ENCODE measurements around the gene EVA1B. TPM values are rescaled to one million over a fixed set of nuclear protein-coding genes. Genes with fewer than 3 reads are reported as not detected.

The EVA1B gene
- total RNA-seq, 4 donors from 2014 or later = 20.9 to 122 (median 62.4) TPM

DNA sequence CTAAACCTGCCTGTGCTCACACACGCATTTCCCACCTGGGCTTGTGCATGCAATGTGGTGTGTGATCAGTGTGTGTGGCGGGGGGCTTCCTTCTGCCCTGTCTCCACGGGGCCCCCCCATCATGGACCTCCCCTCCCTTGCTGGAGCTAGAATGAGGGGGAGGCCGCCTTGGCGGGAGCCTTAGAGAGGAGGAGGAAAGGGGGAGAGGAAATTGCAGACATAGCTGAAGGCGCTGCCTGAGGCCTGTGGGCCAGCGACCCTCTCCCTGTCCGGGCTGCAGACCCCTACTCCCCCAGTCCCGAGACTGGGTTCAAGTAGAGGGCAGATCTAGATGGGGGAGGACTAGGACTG, 883 bp upstream of the EVA1B start:
- peaks cover 8 to 12% of the 10 kb centered on the region in 2 donors for H3K4me1 ChIP-seq
- H3K9me3 ChIP-seq = no peaks in the 10 kb centered on the region
- peak; percentile 39 to 47 for DNase-seq
- TF ChIP-seq, protein P1, sequence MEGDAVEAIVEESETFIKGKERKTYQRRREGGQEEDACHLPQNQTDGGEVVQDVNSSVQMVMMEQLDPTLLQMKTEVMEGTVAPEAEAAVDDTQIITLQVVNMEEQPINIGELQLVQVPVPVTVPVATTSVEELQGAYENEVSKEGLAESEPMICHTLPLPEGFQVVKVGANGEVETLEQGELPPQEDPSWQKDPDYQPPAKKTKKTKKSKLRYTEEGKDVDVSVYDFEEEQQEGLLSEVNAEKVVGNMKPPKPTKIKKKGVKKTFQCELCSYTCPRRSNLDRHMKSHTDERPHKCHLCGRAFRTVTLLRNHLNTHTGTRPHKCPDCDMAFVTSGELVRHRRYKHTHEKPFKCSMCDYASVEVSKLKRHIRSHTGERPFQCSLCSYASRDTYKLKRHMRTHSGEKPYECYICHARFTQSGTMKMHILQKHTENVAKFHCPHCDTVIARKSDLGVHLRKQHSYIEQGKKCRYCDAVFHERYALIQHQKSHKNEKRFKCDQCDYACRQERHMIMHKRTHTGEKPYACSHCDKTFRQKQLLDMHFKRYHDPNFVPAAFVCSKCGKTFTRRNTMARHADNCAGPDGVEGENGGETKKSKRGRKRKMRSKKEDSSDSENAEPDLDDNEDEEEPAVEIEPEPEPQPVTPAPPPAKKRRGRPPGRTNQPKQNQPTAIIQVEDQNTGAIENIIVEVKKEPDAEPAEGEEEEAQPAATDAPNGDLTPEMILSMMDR (IDR thresholded peaks at IDR 0.05) = no peak
- no peak for TF ChIP-seq POLR2A (IDR thresholded peaks at IDR 0.05)
- H3K27me3 ChIP-seq = no peaks in the 10 kb centered on the region
- no peaks in the 10 kb centered on the region for H3K36me3 ChIP-seq
- intact Hi-C loops (cut with DNase I; ENCODE audit: low total_unique reads) = no loop called here
- H3K4me3 ChIP-seq = peak overlapping the region; percentile 68 to 72
- H3K27ac ChIP-seq = peak overlapping the region; percentile 94 to 97

DNA sequence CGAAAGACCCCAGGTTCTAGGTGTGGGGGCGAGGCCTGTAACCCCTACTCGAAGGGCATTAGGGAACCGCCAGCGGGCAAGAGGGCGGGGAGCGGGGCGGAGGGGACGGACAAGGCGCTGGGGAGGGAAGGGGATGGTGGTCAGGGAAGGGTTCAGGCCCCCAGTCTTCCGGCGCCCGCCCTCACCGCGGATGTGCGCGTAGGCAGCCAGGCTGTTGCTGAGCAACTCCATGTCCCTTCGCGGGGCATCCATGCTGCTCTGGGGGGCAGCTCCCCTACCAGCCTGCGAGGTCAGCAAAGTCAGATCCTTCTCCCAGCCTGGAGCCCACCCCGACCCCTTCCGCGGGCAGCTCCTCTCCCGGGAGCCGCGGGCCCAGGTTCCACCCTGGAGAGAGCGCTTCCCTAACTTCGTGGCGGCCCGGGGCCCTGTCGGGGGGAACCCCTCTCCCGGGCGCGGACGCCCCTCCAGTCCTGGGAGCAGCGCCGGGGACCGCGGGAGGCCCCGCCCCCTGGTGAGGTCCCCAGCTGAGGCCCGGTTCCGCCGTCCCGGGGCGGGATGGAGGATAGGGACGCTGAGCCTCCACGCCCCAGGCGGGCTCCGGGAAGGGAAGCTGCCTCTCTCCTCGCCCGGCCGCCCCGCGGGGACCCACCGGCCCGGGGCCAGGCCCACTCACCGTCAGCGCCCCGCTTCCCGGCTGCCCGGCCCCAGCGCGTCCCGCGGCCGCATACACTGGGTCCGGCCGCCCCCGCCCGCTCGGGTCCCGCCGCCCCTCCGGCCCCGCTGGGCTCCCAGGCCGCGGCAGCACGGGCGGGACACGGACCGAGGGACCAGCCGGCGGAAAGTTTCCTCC, 434 bp downstream of the EVA1B start:
- Histone ChIP-seq H3K27me3 (no peaks in the 10 kb centered on the region), H3K4me1 (peaks cover 8 to 12% of the 10 kb centered on the region in 2 donors), H3K36me3 (no peaks in the 10 kb centered on the region), H3K9me3 (no peaks in the 10 kb centered on the region), H3K4me3 (peak overlapping the region; percentile 68 to 72), H3K27ac (peak overlapping the region; percentile 94 to 97)
- TF ChIP-seq, protein P1 (IDR thresholded peaks at IDR 0.05) = no peak
- TF ChIP-seq POLR2A (IDR thresholded peaks at IDR 0.05) = peak in 1 of 2 donors; percentile 60
- DNase-seq = peak; percentile 63 to 67
- intact Hi-C loops (cut with DNase I; ENCODE audit: low total_unique reads) = no loop called here

DNA sequence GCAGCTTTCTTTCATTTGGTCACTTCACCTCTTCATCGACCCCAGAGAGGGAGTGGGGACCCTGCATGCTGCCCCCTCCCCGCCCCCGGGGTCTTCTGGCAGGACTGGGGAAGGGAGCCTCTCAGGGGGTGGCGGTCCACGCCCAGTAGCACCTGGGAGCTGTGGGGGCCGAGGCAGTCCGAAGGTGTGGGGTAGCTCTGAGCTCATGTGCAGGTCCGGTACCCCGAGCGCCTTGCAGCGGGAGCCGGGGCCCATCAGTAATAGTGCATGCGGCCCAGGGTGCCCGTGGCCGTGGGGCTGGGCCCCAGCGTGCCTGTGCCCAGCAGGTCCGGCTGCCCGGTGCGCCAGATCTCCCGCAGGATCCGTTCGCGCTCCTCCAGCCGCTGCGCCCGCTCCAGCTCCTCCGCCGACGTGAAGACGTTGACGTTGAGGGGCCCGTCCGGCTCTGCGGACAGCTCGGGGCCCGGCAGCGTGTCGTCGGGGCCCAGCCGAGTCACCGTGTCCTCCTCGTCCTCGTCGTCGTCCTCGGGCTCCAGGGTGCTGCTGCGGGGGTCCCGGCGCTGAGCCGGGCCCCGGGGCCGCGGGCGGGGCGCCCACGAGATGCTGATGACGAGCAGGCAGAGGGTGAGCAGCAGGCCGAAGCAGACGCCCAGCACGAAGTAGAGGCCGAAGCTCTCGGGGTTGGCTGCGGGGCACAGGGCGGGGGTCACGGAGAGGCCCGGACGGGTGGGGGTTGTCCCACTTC, 1.2 kb downstream of the EVA1B start:
- intact Hi-C loops (cut with DNase I; ENCODE audit: low total_unique reads) = no loop called here
- peak overlapping the region; percentile 94 to 97 for H3K27ac ChIP-seq
- DNase-seq = peak; percentile 34 to 35

DNA sequence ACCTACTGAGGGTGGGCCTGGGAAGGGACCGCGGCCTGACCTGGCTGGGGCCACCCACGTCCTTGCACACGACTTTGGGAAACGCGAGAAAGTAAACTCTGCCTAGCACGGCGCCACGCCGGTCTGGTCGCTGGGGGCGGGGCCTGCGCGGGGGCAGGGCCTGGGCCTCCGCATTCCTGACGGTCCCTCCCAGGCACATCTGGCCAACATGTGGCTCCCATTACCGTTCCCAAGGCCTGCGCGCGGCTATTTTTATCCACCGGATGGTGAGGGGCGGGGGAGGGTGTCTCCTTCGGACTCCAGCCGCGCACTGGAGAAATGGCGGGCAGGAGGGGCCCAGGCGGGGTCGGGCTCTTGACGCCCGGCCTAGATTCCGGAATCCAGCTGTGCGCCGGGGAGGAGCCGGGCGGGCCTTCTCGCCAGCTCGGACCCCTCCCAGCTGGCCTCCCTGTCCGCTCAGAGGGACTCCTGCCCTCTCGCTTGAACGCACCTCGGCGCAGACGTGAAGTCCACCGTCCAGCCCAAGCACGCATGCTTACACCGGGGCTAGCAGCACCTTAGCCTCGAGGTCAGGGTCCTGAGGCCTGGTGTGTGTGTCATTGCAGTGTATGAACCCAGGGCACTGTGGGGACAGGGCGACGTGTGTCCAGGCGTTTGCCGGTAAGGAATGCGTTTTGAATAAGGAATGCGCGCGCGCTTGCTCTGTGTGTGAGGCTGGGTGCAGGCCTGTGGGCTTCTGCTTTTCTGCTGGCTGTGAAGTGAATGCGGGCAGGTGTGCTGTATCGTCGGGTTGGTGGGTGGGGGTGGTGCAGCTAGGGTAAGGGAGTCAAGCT, 2.1 kb downstream of the EVA1B start:
- Histone ChIP-seq H3K4me3 (peak overlapping the region; percentile 68 to 72), H3K4me1 (peaks cover 8 to 12% of the 10 kb centered on the region in 2 donors), H3K9me3 (no peaks in the 10 kb centered on the region), H3K27ac (peak overlapping the region; percentile 94 to 97), H3K27me3 (no peaks in the 10 kb centered on the region), H3K36me3 (no peaks in the 10 kb centered on the region)
- peak; percentile 93 to 94 for DNase-seq
- intact Hi-C loops (cut with DNase I; ENCODE audit: low total_unique reads) = no loop called here
- TF ChIP-seq POLR2A (IDR thresholded peaks at IDR 0.05) = peak; percentile 4 to 32
- TF ChIP-seq, protein P1 (IDR thresholded peaks at IDR 0.05) = no peak

More for the DNA sequence above, 1.2 kb downstream of the EVA1B start:
- Histone ChIP-seq H3K27me3 (no peaks in the 10 kb centered on the region), H3K9me3 (no peaks in the 10 kb centered on the region), H3K4me1 (peaks cover 8 to 12% of the 10 kb centered on the region in 2 donors), H3K36me3 (no peaks in the 10 kb centered on the region), H3K4me3 (peak overlapping the region; percentile 68 to 72)
- no peak for TF ChIP-seq POLR2A (IDR thresholded peaks at IDR 0.05)
- TF ChIP-seq, protein P1 (IDR thresholded peaks at IDR 0.05) = no peak

Data from uterus (tissue), 4 donors.